ENCODE results near the gene AOC1. TPM values are rescaled to one million over a fixed set of nuclear protein-coding genes. Genes with fewer than 3 reads are reported as not detected.

AOC1 gene
- total RNA-seq, 1 experiment from 2014 or later: not detected

- H3K27me3 ChIP-seq (replicated peaks; ENCODE audit: insufficient read depth, low read depth, low read length, poor library complexity): no peaks in the 10 kb centered on the region
- no peak overlapping the region for H3K27ac ChIP-seq (ENCODE audit: low read depth, low read length, poor library complexity, severe bottlenecking)
- no peaks in the 10 kb centered on the region for H3K36me3 ChIP-seq (ENCODE audit: insufficient read depth, low read length, poor library complexity, severe bottlenecking)
- DNase-seq (ENCODE audit: low spot score): no peak
- CTCF ChIA-PET: no interaction called here
- H3K4me1 ChIP-seq (ENCODE audit: insufficient read depth, low read length, poor library complexity, severe bottlenecking): no peaks in the 10 kb centered on the region
- H3K4me3 ChIP-seq (ENCODE audit: low read depth, low read length, poor library complexity, severe bottlenecking): no peak overlapping the region
- POLR2A ChIA-PET (ENCODE audit: low non-redundant PET): no interaction called here
- no peak for TF ChIP-seq EZH2 (IDR thresholded peaks at IDR 0.05; ENCODE audit: borderline replicate concordance, low read depth, low read length, poor library complexity, severe bottlenecking)
- TF ChIP-seq, protein P1, sequence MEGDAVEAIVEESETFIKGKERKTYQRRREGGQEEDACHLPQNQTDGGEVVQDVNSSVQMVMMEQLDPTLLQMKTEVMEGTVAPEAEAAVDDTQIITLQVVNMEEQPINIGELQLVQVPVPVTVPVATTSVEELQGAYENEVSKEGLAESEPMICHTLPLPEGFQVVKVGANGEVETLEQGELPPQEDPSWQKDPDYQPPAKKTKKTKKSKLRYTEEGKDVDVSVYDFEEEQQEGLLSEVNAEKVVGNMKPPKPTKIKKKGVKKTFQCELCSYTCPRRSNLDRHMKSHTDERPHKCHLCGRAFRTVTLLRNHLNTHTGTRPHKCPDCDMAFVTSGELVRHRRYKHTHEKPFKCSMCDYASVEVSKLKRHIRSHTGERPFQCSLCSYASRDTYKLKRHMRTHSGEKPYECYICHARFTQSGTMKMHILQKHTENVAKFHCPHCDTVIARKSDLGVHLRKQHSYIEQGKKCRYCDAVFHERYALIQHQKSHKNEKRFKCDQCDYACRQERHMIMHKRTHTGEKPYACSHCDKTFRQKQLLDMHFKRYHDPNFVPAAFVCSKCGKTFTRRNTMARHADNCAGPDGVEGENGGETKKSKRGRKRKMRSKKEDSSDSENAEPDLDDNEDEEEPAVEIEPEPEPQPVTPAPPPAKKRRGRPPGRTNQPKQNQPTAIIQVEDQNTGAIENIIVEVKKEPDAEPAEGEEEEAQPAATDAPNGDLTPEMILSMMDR (conservative IDR thresholded peaks at IDR 0.05; ENCODE audit: low read depth, low read length): no peak
- H3K9me3 ChIP-seq (ENCODE audit: low read depth, low read length, poor library complexity, severe bottlenecking): no peaks in the 10 kb centered on the region
- BruUV-seq (replicated peaks): no TSS peak
- intact Hi-C loops (cut with micrococcal nuclease; ENCODE audit: unreplicated experiment): no loop called here
Measured at GRCh38 chr7:150848561-150849115, 3.7 kb upstream of the AOC1 start.

DNA sequence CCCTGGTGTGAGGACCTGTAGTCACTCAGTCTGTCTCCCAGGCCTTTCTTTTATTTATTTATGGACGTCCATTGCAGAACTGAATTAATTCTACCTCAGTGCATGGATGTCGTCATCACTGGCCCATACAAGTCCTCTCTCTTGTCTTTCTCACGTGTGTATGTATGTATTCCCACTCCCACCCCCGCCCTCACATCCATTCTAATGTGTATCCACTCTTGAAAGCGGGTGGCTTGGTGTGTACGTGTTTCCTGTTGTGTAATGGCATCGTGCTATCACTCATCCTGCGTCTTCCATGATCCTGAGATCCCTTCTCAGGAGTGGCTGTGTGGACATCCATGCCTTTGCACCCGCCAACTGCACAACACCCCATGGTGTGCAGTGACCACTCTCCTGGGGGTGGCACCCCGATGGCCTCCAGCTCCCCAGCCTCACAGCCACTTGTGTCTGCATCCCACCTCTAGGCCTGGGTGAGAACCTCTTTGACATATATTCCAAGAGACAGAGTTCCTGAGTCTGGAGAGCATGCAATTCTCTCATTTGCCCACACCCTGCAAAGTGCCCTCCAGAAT is 3.0 kb upstream of the AOC1 start:
- BruUV-seq (replicated peaks): no TSS peak
- H3K27me3 ChIP-seq (replicated peaks; ENCODE audit: insufficient read depth, low read depth, low read length, poor library complexity): no peaks in the 10 kb centered on the region
- no peaks in the 10 kb centered on the region for H3K36me3 ChIP-seq (ENCODE audit: insufficient read depth, low read length, poor library complexity, severe bottlenecking)
- no peaks in the 10 kb centered on the region for H3K4me1 ChIP-seq (ENCODE audit: insufficient read depth, low read length, poor library complexity, severe bottlenecking)
- POLR2A ChIA-PET (ENCODE audit: low non-redundant PET): no interaction called here
- TF ChIP-seq EZH2 (IDR thresholded peaks at IDR 0.05; ENCODE audit: borderline replicate concordance, low read depth, low read length, poor library complexity, severe bottlenecking): no peak
- TF ChIP-seq, protein P1 (conservative IDR thresholded peaks at IDR 0.05; ENCODE audit: low read depth, low read length): no peak
- CTCF ChIA-PET: no interaction called here
- H3K9me3 ChIP-seq (ENCODE audit: low read depth, low read length, poor library complexity, severe bottlenecking): no peaks in the 10 kb centered on the region
- DNase-seq (ENCODE audit: low spot score): no peak
- no peak overlapping the region for H3K27ac ChIP-seq (ENCODE audit: low read depth, low read length, poor library complexity, severe bottlenecking)
- H3K4me3 ChIP-seq (ENCODE audit: low read depth, low read length, poor library complexity, severe bottlenecking): no peak overlapping the region
- intact Hi-C loops (cut with micrococcal nuclease; ENCODE audit: unreplicated experiment): no loop called here

- Histone ChIP-seq H3K27ac (ENCODE audit: low read depth, low read length, poor library complexity, severe bottlenecking) (no peak overlapping the region), H3K9me3 (ENCODE audit: low read depth, low read length, poor library complexity, severe bottlenecking) (no peaks in the 10 kb centered on the region), H3K27me3 (replicated peaks; ENCODE audit: insufficient read depth, low read depth, low read length, poor library complexity) (no peaks in the 10 kb centered on the region), H3K36me3 (ENCODE audit: insufficient read depth, low read length, poor library complexity, severe bottlenecking) (no peaks in the 10 kb centered on the region), H3K4me3 (ENCODE audit: low read depth, low read length, poor library complexity, severe bottlenecking) (no peak overlapping the region), H3K4me1 (ENCODE audit: insufficient read depth, low read length, poor library complexity, severe bottlenecking) (no peaks in the 10 kb centered on the region)
- intact Hi-C loops (cut with micrococcal nuclease; ENCODE audit: unreplicated experiment): no loop called here
- TF ChIP-seq, protein P1 (conservative IDR thresholded peaks at IDR 0.05; ENCODE audit: low read depth, low read length): no peak
- TF ChIP-seq EZH2 (IDR thresholded peaks at IDR 0.05; ENCODE audit: borderline replicate concordance, low read depth, low read length, poor library complexity, severe bottlenecking): no peak
- POLR2A ChIA-PET (ENCODE audit: low non-redundant PET): no interaction called here
- no TSS peak for BruUV-seq (replicated peaks)
- CTCF ChIA-PET: no interaction called here
- DNase-seq (ENCODE audit: low spot score): no peak
Measured at GRCh38 chr7:150850273-150850672, 2.0 kb upstream of the AOC1 start.

Data from A673 (cell line).